WTC11 (cell line): ENCODE measurements around the gene UGT1A1. TPM values are rescaled to one million over a fixed set of nuclear protein-coding genes. Genes with fewer than 3 reads are reported as not detected.

Source experiments
- ATAC-seq: fragments of 200-7000 bp; cut with Tn5 transposase; 2 replicates; pipeline ENCODE4 v1.10.0; 2021; ENCODE audit warnings: mild to moderate bottlenecking, moderate library complexity
- CTCF ChIA-PET: fragments of 300-600 bp; sonication (Branson Sonifier 250); formaldehyde crosslinking; loops from one replicate; lab custom pipeline; 2021; ENCODE audit warnings: antibody characterized with exemption; lab: Charles Lee
- POLR2A ChIA-PET: fragments of 350-600 bp; sonication (Branson Sonifier 250); formaldehyde crosslinking; loops from one replicate; lab custom pipeline; 2021; ENCODE audit warnings: antibody characterized with exemption; lab: Charles Lee
- DNase-seq: peaks from one replicate; pipeline ENCODE4 v3.0.0; 2021; ENCODE audit warnings: low spot score
- H3K27ac Mint-ChIP-seq: 2 replicates; pipeline ENCODE4 v1.8.0; 2021; ENCODE audit warnings: mixed read lengths
- H3K27me3 Mint-ChIP-seq: 2 replicates; pipeline ENCODE4 v1.8.0; 2021; ENCODE audit warnings: low read depth, mild to moderate bottlenecking, moderate library complexity, mixed read lengths
- H3K36me3 Mint-ChIP-seq: 2 replicates; pipeline ENCODE4 v1.8.0; 2021; ENCODE audit warnings: mixed read lengths
- H3K4me1 Mint-ChIP-seq: 2 replicates; pipeline ENCODE4 v1.8.0; 2022; ENCODE audit warnings: mixed read lengths
- H3K4me3 Mint-ChIP-seq: 2 replicates; pipeline ENCODE4 v1.8.0; 2021; ENCODE audit warnings: mild to moderate bottlenecking, moderate library complexity, mixed read lengths
- H3K9me3 Mint-ChIP-seq: 2 replicates; pipeline ENCODE4 v1.8.0; 2021; ENCODE audit warnings: mixed read lengths
- CBFB ChIP-seq: sonication (generic); formaldehyde crosslinking; IDR thresholded peaks from 2 replicates; pipeline ENCODE4 v1.8.1; 2022; ENCODE audit warnings: mild to moderate bottlenecking, low read depth, missing genetic modification reagents
- CDX4 ChIP-seq: fragments of 250-450 bp; sonication (Bioruptor Pico); IDR thresholded peaks from 2 replicates; pipeline ENCODE4 v1.9.0; 2021; ENCODE audit warnings: moderate library complexity, mild to moderate bottlenecking, inconsistent platforms, borderline replicate concordance
- CREB1 ChIP-seq: sonication (generic); formaldehyde crosslinking; IDR thresholded peaks from 2 replicates; pipeline ENCODE4 v1.8.0; 2023; ENCODE audit warnings: mild to moderate bottlenecking, missing genetic modification reagents
- CREM ChIP-seq: sonication (generic); formaldehyde crosslinking; IDR thresholded peaks from 2 replicates; pipeline ENCODE4 v1.8.1; 2022; ENCODE audit warnings: mild to moderate bottlenecking, missing genetic modification reagents, moderate library complexity
- CTCF ChIP-seq: fragments of 200-600 bp; IDR thresholded peaks from 2 replicates; pipeline ENCODE4 v1.8.0; 2022; ENCODE audit warnings: antibody characterized with exemption
- ELF4 ChIP-seq: sonication (generic); formaldehyde crosslinking; IDR thresholded peaks from 2 replicates; pipeline ENCODE4 v1.8.1; 2022; ENCODE audit warnings: low read depth, mild to moderate bottlenecking, moderate library complexity, missing genetic modification reagents
- ESRRA ChIP-seq: sonication (generic); formaldehyde crosslinking; IDR thresholded peaks from 2 replicates; pipeline ENCODE4 v1.8.1; 2022; ENCODE audit warnings: mild to moderate bottlenecking, missing genetic modification reagents, borderline replicate concordance
- GABPB1 ChIP-seq: sonication (generic); formaldehyde crosslinking; IDR thresholded peaks from 2 replicates; pipeline ENCODE4 v1.8.1; 2023; ENCODE audit warnings: mild to moderate bottlenecking, missing genetic modification reagents
- KAT7 ChIP-seq: sonication (generic); formaldehyde crosslinking; IDR thresholded peaks from 2 replicates; pipeline ENCODE4 v1.8.1; 2023; ENCODE audit warnings: missing genetic modification reagents, mild to moderate bottlenecking, borderline replicate concordance
- NR1H2 ChIP-seq: sonication (generic); formaldehyde crosslinking; IDR thresholded peaks from 2 replicates; pipeline ENCODE4 v1.9.0; 2021; ENCODE audit warnings: mild to moderate bottlenecking, moderate library complexity, missing genetic modification reagents
- PREB ChIP-seq: sonication (generic); formaldehyde crosslinking; IDR thresholded peaks from 2 replicates; pipeline ENCODE4 v1.8.1; 2022; ENCODE audit warnings: mild to moderate bottlenecking, missing genetic modification reagents, moderate library complexity, borderline replicate concordance
- PRRX2 ChIP-seq: fragments of 250-450 bp; sonication (Bioruptor Pico); IDR thresholded peaks from 2 replicates; pipeline ENCODE4 v1.8.0; 2021; ENCODE audit warnings: mild to moderate bottlenecking
- TP53 ChIP-seq: sonication (generic); formaldehyde crosslinking; IDR thresholded peaks from 2 replicates; pipeline ENCODE4 v1.8.1; 2023; ENCODE audit warnings: mild to moderate bottlenecking, missing genetic modification reagents
- USF1 ChIP-seq: sonication (generic); formaldehyde crosslinking; IDR thresholded peaks from 2 replicates; pipeline ENCODE4 v1.8.0; 2022; ENCODE audit warnings: mild to moderate bottlenecking, missing genetic modification reagents
- USF2 ChIP-seq: sonication (generic); formaldehyde crosslinking; IDR thresholded peaks from 2 replicates; pipeline ENCODE4 v1.8.1; 2023; ENCODE audit warnings: mild to moderate bottlenecking, missing genetic modification reagents, moderate library complexity
- ZNF121 ChIP-seq: sonication (generic); formaldehyde crosslinking; IDR thresholded peaks from 2 replicates; pipeline ENCODE4 v1.8.0; 2023; ENCODE audit warnings: missing genetic modification reagents
- ZNF396 ChIP-seq: fragments of 250-450 bp; sonication (Bioruptor Pico); IDR thresholded peaks from 2 replicates; pipeline ENCODE4 v1.8.0; 2021; ENCODE audit warnings: mild to moderate bottlenecking, moderate library complexity, borderline replicate concordance
- ZSCAN18 ChIP-seq: fragments of 250-450 bp; sonication (Bioruptor Pico); IDR thresholded peaks from 2 replicates; pipeline ENCODE4 v2.1.2; 2022; ENCODE audit warnings: mild to moderate bottlenecking, moderate library complexity
- total RNA-seq: library from RNA; stranded (reverse); gene quantifications from 3 replicates; pipeline ENCODE4 v1.2.3, GENCODE V29; 2021

UGT1A1 gene
- total RNA-seq, 1 experiment from 2014 or later: not detected

GRCh38 chr2:233811732-233812131, 51.7 kb downstream of the UGT1A1 start:
- Mint-ChIP-seq H3K9me3 (peaks cover 11% of the 10 kb centered on the region), H3K36me3 (no peaks in the 10 kb centered on the region), H3K4me1 (no peaks in the 10 kb centered on the region), H3K27me3 (no peaks in the 10 kb centered on the region; the same call in 1 of the 2 replicates), H3K27ac (no peak overlapping the region), H3K4me3 (no peak overlapping the region)
- ChIA-PET POLR2A (no interaction called here), CTCF (no interaction called here)
- TF ChIP-seq PREB (CRISPR knock-in tag): no peak
- TF ChIP-seq PRRX2: no peak
- TF ChIP-seq ZSCAN18 (CRISPR knock-in tag): no peak
- no peak for TF ChIP-seq USF1 (CRISPR knock-in tag)
- TF ChIP-seq CDX4 (CRISPR knock-in tag): no peak
- no peak for TF ChIP-seq CBFB (CRISPR knock-in tag)
- no peak for TF ChIP-seq TP53 (CRISPR knock-in tag)
- TF ChIP-seq GABPB1 (CRISPR knock-in tag): no peak
- no peak for TF ChIP-seq ZNF121 (CRISPR knock-in tag)
- no peak for ATAC-seq
- DNase-seq: no peak

GRCh38 chr2:233813236-233814055, 53.4 kb downstream of the UGT1A1 start:
- Mint-ChIP-seq H3K27ac (no peak overlapping the region), H3K9me3 (peaks cover 11% of the 10 kb centered on the region), H3K4me3 (no peak overlapping the region), H3K4me1 (no peaks in the 10 kb centered on the region), H3K27me3 (no peaks in the 10 kb centered on the region; the same call in 1 of the 2 replicates), H3K36me3 (no peaks in the 10 kb centered on the region)
- TF ChIP-seq USF1 (CRISPR knock-in tag) (no peak), NR1H2 (CRISPR knock-in tag) (no peak), ESRRA (CRISPR knock-in tag) (no peak), CREM (CRISPR knock-in tag) (no peak), KAT7 (no peak), ZNF396 (CRISPR knock-in tag) (no peak), TP53 (CRISPR knock-in tag) (no peak), CBFB (CRISPR knock-in tag) (no peak), GABPB1 (CRISPR knock-in tag) (no peak)
- ATAC-seq: no peak
- POLR2A ChIA-PET: no interaction called here
- CTCF ChIA-PET: no interaction called here
- DNase-seq: no peak

- H3K27ac Mint-ChIP-seq: no peak overlapping the region
- ChIA-PET POLR2A (no interaction called here), CTCF (no interaction called here)
- peak; percentile 79 for ATAC-seq
- no peaks in the 10 kb centered on the region; the same call in 1 of the 2 replicates for H3K27me3 Mint-ChIP-seq
- DNase-seq: no peak
- H3K4me1 Mint-ChIP-seq: no peaks in the 10 kb centered on the region
- H3K36me3 Mint-ChIP-seq: no peaks in the 10 kb centered on the region
- no peak overlapping the region for H3K4me3 Mint-ChIP-seq
- peaks cover 11% of the 10 kb centered on the region for H3K9me3 Mint-ChIP-seq
- TF ChIP-seq CREB1: no peak
- TF ChIP-seq USF2 (CRISPR knock-in tag): peak; percentile 90
- no peak for TF ChIP-seq ZNF396 (CRISPR knock-in tag)
- TF ChIP-seq USF1 (CRISPR knock-in tag): peak; percentile 90
- no peak for TF ChIP-seq CTCF
- no peak for TF ChIP-seq ELF4 (CRISPR knock-in tag)
- no peak for TF ChIP-seq CDX4 (CRISPR knock-in tag)
Observed at GRCh38 chr2:233814056-233814835, 54.2 kb downstream of the UGT1A1 start.
